ENCODE measurements around the gene DNPH1. TPM values are rescaled to one million over a fixed set of nuclear protein-coding genes. Genes with fewer than 3 reads are reported as not detected.

DNPH1 gene
- total RNA-seq, 1 donor from 2014 or later: 71.6 TPM

GRCh38 chr6:43188426-43188825, 40.9 kb downstream of the DNPH1 start:
- Mint-ChIP-seq H3K36me3 (ENCODE audit: low read depth) (peaks cover 27% of the 10 kb centered on the region), H3K4me3 (no peak overlapping the region)
- DNase-seq (ENCODE audit: low spot score): no peak

GRCh38 chr6:43187821-43188220, 41.5 kb downstream of the DNPH1 start:
- no peaks in the 10 kb centered on the region for H3K27me3 Mint-ChIP-seq (ENCODE audit: insufficient read depth)
- H3K4me3 Mint-ChIP-seq: no peak overlapping the region
- intact Hi-C loops (cut with micrococcal nuclease): no loop called here
- no peak for DNase-seq (ENCODE audit: low spot score)
- no peak overlapping the region for H3K27ac Mint-ChIP-seq
- peaks cover 31% of the 10 kb centered on the region for H3K4me1 Mint-ChIP-seq (ENCODE audit: low read depth)
- peaks cover 25% of the 10 kb centered on the region for H3K36me3 Mint-ChIP-seq (ENCODE audit: low read depth)
- H3K9me3 Mint-ChIP-seq: no peaks in the 10 kb centered on the region

More at GRCh38 chr6:43188426-43188825, 40.9 kb downstream of the DNPH1 start:
- Mint-ChIP-seq H3K4me1 (ENCODE audit: low read depth) (peaks cover 25% of the 10 kb centered on the region), H3K9me3 (no peaks in the 10 kb centered on the region), H3K27me3 (ENCODE audit: insufficient read depth) (no peaks in the 10 kb centered on the region), H3K27ac (no peak overlapping the region)
- intact Hi-C loops (cut with micrococcal nuclease): no loop called here

- Mint-ChIP-seq H3K4me3 (no peak overlapping the region), H3K4me1 (ENCODE audit: low read depth) (peaks cover 38% of the 10 kb centered on the region), H3K9me3 (no peaks in the 10 kb centered on the region), H3K27me3 (ENCODE audit: insufficient read depth) (no peaks in the 10 kb centered on the region), H3K36me3 (ENCODE audit: low read depth) (peaks cover 24% of the 10 kb centered on the region), H3K27ac (no peak overlapping the region)
- intact Hi-C loops (cut with micrococcal nuclease): no loop called here
- DNase-seq (ENCODE audit: low spot score): no peak
These were observed 42.6 kb downstream of the DNPH1 start for GRCh38 chr6:43186706-43187105.

- no peaks in the 10 kb centered on the region for H3K27me3 Mint-ChIP-seq (ENCODE audit: insufficient read depth)
- peak overlapping the region; percentile 17 for H3K27ac Mint-ChIP-seq
- DNase-seq (ENCODE audit: low spot score): no peak
- no peaks in the 10 kb centered on the region for H3K9me3 Mint-ChIP-seq
- H3K4me3 Mint-ChIP-seq: no peak overlapping the region
- H3K36me3 Mint-ChIP-seq (ENCODE audit: low read depth): peaks cover 29% of the 10 kb centered on the region
- peaks cover 45% of the 10 kb centered on the region for H3K4me1 Mint-ChIP-seq (ENCODE audit: low read depth)
- intact Hi-C loops (cut with micrococcal nuclease): no loop called here
These were observed 43.3 kb downstream of the DNPH1 start for GRCh38 chr6:43186019-43186418.

GRCh38 chr6:43185391-43185985, 43.8 kb downstream of the DNPH1 start:
- intact Hi-C loops (cut with micrococcal nuclease): no loop called here
- Mint-ChIP-seq H3K4me1 (ENCODE audit: low read depth) (peaks cover 48% of the 10 kb centered on the region), H3K27me3 (ENCODE audit: insufficient read depth) (no peaks in the 10 kb centered on the region), H3K36me3 (ENCODE audit: low read depth) (peaks cover 30% of the 10 kb centered on the region), H3K9me3 (no peaks in the 10 kb centered on the region), H3K27ac (peak overlapping the region; percentile 57), H3K4me3 (peak overlapping the region; percentile 6)
- DNase-seq (ENCODE audit: low spot score): no peak

- H3K9me3 Mint-ChIP-seq: no peaks in the 10 kb centered on the region
- peak overlapping the region; percentile 32 for H3K27ac Mint-ChIP-seq
- H3K36me3 Mint-ChIP-seq (ENCODE audit: low read depth): peaks cover 30% of the 10 kb centered on the region
- intact Hi-C loops (cut with micrococcal nuclease): no loop called here
- H3K27me3 Mint-ChIP-seq (ENCODE audit: insufficient read depth): no peaks in the 10 kb centered on the region
- no peak for DNase-seq (ENCODE audit: low spot score)
- peaks cover 48% of the 10 kb centered on the region for H3K4me1 Mint-ChIP-seq (ENCODE audit: low read depth)
- peak overlapping the region; percentile 64 for H3K4me3 Mint-ChIP-seq
These were observed 44.9 kb downstream of the DNPH1 start for GRCh38 chr6:43184268-43184985.

- no peak for DNase-seq (ENCODE audit: low spot score)
- no peaks in the 10 kb centered on the region for H3K9me3 Mint-ChIP-seq
- H3K27me3 Mint-ChIP-seq (ENCODE audit: insufficient read depth): no peaks in the 10 kb centered on the region
- intact Hi-C loops (cut with micrococcal nuclease): no loop called here
- peak overlapping the region; percentile 95 for H3K4me3 Mint-ChIP-seq
- peaks cover 48% of the 10 kb centered on the region for H3K4me1 Mint-ChIP-seq (ENCODE audit: low read depth)
- peaks cover 35% of the 10 kb centered on the region for H3K36me3 Mint-ChIP-seq (ENCODE audit: low read depth)
- peak overlapping the region; percentile 91 for H3K27ac Mint-ChIP-seq
These were observed 45.8 kb downstream of the DNPH1 start for GRCh38 chr6:43183441-43183840.

- DNase-seq (ENCODE audit: low spot score): peak; percentile 83
- Mint-ChIP-seq H3K4me1 (ENCODE audit: low read depth) (peaks cover 48% of the 10 kb centered on the region), H3K9me3 (no peaks in the 10 kb centered on the region), H3K27me3 (ENCODE audit: insufficient read depth) (no peaks in the 10 kb centered on the region), H3K27ac (peak within 1 kb of the TSS; percentile 91), H3K4me3 (peak within 1 kb of the TSS; percentile 95), H3K36me3 (ENCODE audit: low read depth) (peaks cover 41% of the 10 kb centered on the region)
- intact Hi-C loops (cut with micrococcal nuclease): loop anchor here (1.0 kb wide), 2 partner anchors 8 to 42 kb away; no protein-coding TSS in a partner anchor
These were observed 47.1 kb downstream of the DNPH1 start, which contains the start of gene CUL9 for GRCh38 chr6:43181942-43182860. Gene CUL9 (plus strand): TSS chr6:43182196. CDS start chr6:43184311, 2,115 bp downstream.

GRCh38 chr6:43181621-43181941, 47.7 kb downstream of the DNPH1 start:
- Mint-ChIP-seq H3K4me3 (peak overlapping the region; percentile 95), H3K27me3 (ENCODE audit: insufficient read depth) (no peaks in the 10 kb centered on the region), H3K9me3 (no peaks in the 10 kb centered on the region), H3K4me1 (ENCODE audit: low read depth) (peaks cover 48% of the 10 kb centered on the region), H3K27ac (peak overlapping the region; percentile 91), H3K36me3 (ENCODE audit: low read depth) (peaks cover 43% of the 10 kb centered on the region)
- intact Hi-C loops (cut with micrococcal nuclease): no loop called here
- no peak for DNase-seq (ENCODE audit: low spot score)

GRCh38 chr6:43180985-43181384, 48.3 kb downstream of the DNPH1 start:
- peak overlapping the region; percentile 66 for H3K27ac Mint-ChIP-seq
- H3K4me1 Mint-ChIP-seq (ENCODE audit: low read depth): peaks cover 43% of the 10 kb centered on the region
- peak overlapping the region; percentile 95 for H3K4me3 Mint-ChIP-seq
- H3K27me3 Mint-ChIP-seq (ENCODE audit: insufficient read depth): no peaks in the 10 kb centered on the region
- intact Hi-C loops (cut with micrococcal nuclease): no loop called here
- H3K9me3 Mint-ChIP-seq: no peaks in the 10 kb centered on the region
- no peak for DNase-seq (ENCODE audit: low spot score)
- peaks cover 40% of the 10 kb centered on the region for H3K36me3 Mint-ChIP-seq (ENCODE audit: low read depth)

GRCh38 chr6:43180058-43180457, 49.2 kb downstream of the DNPH1 start:
- no peak overlapping the region for H3K4me3 Mint-ChIP-seq
- intact Hi-C loops (cut with micrococcal nuclease): no loop called here
- H3K9me3 Mint-ChIP-seq: no peaks in the 10 kb centered on the region
- H3K36me3 Mint-ChIP-seq (ENCODE audit: low read depth): peaks cover 45% of the 10 kb centered on the region
- H3K27me3 Mint-ChIP-seq (ENCODE audit: insufficient read depth): no peaks in the 10 kb centered on the region
- H3K4me1 Mint-ChIP-seq (ENCODE audit: low read depth): peaks cover 43% of the 10 kb centered on the region
- no peak for DNase-seq (ENCODE audit: low spot score)
- no peak overlapping the region for H3K27ac Mint-ChIP-seq

- peaks cover 46% of the 10 kb centered on the region for H3K36me3 Mint-ChIP-seq (ENCODE audit: low read depth)
- H3K27me3 Mint-ChIP-seq (ENCODE audit: insufficient read depth): no peaks in the 10 kb centered on the region
- no peak for DNase-seq (ENCODE audit: low spot score)
- no peak overlapping the region for H3K27ac Mint-ChIP-seq
- no peaks in the 10 kb centered on the region for H3K9me3 Mint-ChIP-seq
- H3K4me3 Mint-ChIP-seq: no peak overlapping the region
- H3K4me1 Mint-ChIP-seq (ENCODE audit: low read depth): peaks cover 44% of the 10 kb centered on the region
- intact Hi-C loops (cut with micrococcal nuclease): no loop called here
These were observed 50.1 kb downstream of the DNPH1 start for GRCh38 chr6:43178951-43179830.

All from activated T-helper 1 cell treated with anti-CD3 and anti-CD28 coated beads, Interleukin-12 subunit alpha, Interleukin-12 subunit beta, Interleukin-2, Interleukin-4 antibody, amounts not matched to agents 30 ng/mL and 10 ng/mL and 1 ng/mL, durations not matched to agents 14 hours and 24 hours and 36 hours (primary cell).